HFFc6 (cell line): Measurements from ENCODE around the gene TMEM50A. TPM values are rescaled to one million over a fixed set of nuclear protein-coding genes. Genes with fewer than 3 reads are reported as not detected.
"Not testable (repeated sequence)": the region's sequence is repeated elsewhere in the genome, so short reads cannot be mapped to it uniquely, and the experiment has no call there.

Source experiments
- DNase-seq: peaks from one replicate; pipeline ENCODE4 v3.0.0-alpha.2; 2018
- H3K27ac Mint-ChIP-seq: 2 replicates; pipeline ENCODE4 v1.8.0; 2020; ENCODE audit warnings: mild to moderate bottlenecking, mixed read lengths
- H3K27me3 Mint-ChIP-seq: 2 replicates; pipeline ENCODE4 v1.8.0; 2021; ENCODE audit warnings: mild to moderate bottlenecking, moderate library complexity, mixed read lengths; ENCODE audit not compliant: insufficient read depth
- H3K36me3 Mint-ChIP-seq: 2 replicates; pipeline ENCODE4 v1.8.0; 2021; ENCODE audit warnings: low read depth, mixed read lengths
- H3K4me1 Mint-ChIP-seq: 2 replicates; pipeline ENCODE4 v1.8.0; 2020; ENCODE audit warnings: low read depth, mixed read lengths
- H3K4me3 Mint-ChIP-seq: 2 replicates; pipeline ENCODE4 v1.8.0; 2020; ENCODE audit warnings: mild to moderate bottlenecking, moderate library complexity, mixed read lengths
- H3K9me3 Mint-ChIP-seq: 2 replicates; pipeline ENCODE4 v1.8.0; 2020; ENCODE audit warnings: mild to moderate bottlenecking, mixed read lengths
- total RNA-seq, 6 experiments: library from RNA; stranded (reverse); fragmentation: NEBNext Ultra II Directional; extraction: Animal tissue kit (Norgen Biotek cat#: 25700); gene quantifications; 2 replicates in 1 of 6; 3 replicates in 5 of 6; pipeline ENCODE4 v1.2.3, GENCODE V29; 2021
- TF ChIP-seq, protein P1 (sequence below): fragments of 200-600 bp; sonication (generic); IDR thresholded peaks from 2 replicates; pipeline ENCODE4 v1.5.0; 2021; ENCODE audit warnings: antibody characterized with exemption, mild to moderate bottlenecking

Gene TMEM50A
- total RNA-seq, 6 experiments from 2014 or later, result 166 to 270 (median 254) TPM

DNA sequence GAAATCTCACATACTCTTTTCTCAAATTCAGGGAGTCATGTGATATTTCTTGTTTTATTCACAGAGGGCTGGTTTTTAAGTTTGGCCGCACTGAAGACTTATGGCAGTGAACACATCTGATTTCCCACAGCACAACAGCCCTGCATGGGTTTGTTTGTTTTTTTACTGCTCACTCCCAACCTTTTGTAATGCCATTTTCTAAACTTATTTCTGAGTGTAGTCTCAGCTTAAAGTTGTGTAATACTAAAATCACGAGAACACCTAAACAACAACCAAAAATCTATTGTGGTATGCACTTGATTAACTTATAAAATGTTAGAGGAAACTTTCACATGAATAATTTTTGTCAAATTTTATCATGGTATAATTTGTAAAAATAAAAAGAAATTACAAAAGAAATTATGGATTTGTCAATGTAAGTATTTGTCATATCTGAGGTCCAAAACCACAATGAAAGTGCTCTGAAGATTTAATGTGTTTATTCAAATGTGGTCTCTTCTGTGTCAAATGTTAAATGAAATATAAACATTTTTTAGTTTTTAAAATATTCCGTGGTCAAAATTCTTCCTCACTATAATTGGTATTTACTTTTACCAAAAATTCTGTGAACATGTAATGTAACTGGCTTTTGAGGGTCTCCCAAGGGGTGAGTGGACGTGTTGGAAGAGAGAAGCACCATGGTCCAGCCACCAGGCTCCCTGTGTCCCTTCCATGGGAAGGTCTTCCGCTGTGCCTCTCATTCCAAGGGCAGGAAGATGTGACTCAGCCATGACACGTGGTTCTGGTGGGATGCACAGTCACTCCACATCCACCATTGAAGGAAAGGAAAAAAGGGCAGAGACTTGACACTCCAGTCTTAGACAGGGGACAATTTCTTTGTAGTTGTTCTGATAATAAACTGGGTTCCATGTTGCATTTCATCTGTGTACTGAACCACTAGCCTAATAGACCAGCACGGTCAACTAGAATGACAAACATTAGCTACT lies 22.8 kb downstream of the TMEM50A start:
- Mint-ChIP-seq H3K27me3 (no peaks in the 10 kb centered on the region), H3K4me3 (no peak overlapping the region), H3K4me1 (peaks cover 46% of the 10 kb centered on the region), H3K9me3 (no peaks in the 10 kb centered on the region), H3K36me3 (peaks cover 56% of the 10 kb centered on the region), H3K27ac (peak overlapping the region; percentile 77)
- TF ChIP-seq, protein P1, sequence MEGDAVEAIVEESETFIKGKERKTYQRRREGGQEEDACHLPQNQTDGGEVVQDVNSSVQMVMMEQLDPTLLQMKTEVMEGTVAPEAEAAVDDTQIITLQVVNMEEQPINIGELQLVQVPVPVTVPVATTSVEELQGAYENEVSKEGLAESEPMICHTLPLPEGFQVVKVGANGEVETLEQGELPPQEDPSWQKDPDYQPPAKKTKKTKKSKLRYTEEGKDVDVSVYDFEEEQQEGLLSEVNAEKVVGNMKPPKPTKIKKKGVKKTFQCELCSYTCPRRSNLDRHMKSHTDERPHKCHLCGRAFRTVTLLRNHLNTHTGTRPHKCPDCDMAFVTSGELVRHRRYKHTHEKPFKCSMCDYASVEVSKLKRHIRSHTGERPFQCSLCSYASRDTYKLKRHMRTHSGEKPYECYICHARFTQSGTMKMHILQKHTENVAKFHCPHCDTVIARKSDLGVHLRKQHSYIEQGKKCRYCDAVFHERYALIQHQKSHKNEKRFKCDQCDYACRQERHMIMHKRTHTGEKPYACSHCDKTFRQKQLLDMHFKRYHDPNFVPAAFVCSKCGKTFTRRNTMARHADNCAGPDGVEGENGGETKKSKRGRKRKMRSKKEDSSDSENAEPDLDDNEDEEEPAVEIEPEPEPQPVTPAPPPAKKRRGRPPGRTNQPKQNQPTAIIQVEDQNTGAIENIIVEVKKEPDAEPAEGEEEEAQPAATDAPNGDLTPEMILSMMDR, result no peak
- peak; percentile 51 for DNase-seq

DNA sequence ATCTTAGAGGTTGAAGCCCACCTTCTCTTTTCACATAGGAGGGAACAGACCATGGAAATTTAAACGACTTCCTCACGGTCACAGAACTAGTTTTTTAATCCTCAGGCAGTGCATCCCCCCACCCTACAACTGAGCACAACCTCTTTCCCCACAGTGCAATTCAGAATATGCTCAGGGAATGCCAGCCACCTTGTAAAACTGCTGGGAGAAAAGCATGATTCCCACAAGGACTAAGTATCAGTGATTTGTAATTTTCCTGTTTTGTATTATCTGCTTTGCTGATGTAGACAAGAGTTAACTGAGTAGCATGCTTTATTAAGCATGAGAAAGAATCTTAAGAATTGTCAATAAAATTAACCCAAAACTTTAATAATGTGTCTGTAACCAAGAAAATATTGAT lies 23.8 kb downstream of the TMEM50A start:
- Mint-ChIP-seq H3K27ac (peak overlapping the region; percentile 77), H3K27me3 (no peaks in the 10 kb centered on the region), H3K9me3 (no peaks in the 10 kb centered on the region), H3K4me1 (peaks cover 36% of the 10 kb centered on the region), H3K36me3 (peaks cover 49% of the 10 kb centered on the region), H3K4me3 (no peak overlapping the region)
- no peak for DNase-seq
- TF ChIP-seq, protein P1, result no peak

DNA sequence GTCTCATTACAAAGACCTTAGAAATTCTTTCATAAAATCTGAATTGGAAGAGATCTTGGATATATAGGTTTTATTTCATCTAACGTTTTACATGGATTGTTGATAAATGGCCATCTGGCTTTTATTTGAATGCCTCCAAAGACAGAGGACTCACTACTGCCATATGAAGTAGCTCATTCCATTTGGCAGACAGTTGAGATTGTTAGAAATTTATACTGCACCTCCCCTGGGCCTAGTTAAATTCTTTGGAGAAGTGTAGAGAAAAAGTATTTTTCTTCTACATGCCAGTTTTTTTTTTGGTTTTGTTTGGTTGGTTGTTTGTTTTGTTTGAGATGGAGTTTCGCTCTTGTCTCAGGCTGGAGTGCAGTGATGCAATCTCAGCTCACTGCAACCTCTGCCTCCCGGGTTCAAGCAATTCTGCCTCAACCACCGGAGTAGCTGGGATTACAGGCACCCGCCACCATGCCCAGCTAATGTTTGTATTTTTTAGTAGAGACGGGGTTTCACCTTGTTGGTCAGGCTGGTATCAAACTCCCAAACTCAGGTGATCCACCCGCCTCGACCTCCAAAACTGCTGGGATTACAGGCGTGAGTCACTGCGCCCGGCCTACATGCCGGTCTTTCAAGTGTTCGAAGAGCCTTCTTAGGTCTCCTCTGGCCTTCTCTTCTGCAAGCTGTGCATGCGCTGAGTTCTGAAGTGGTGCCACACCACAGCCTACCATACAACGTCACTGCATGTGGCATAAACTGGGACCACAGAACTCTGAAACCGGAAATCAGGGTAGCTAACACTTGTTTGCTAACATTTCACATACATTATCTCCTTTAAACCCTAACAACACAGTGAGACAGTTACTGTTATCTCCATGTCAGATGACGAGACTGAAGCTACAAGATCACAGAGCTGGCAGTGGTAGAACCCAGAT lies 24.8 kb downstream of the TMEM50A start:
- not testable (repeated sequence) for H3K9me3 Mint-ChIP-seq, H3K27me3 Mint-ChIP-seq, DNase-seq, H3K4me3 Mint-ChIP-seq, H3K27ac Mint-ChIP-seq
- Mint-ChIP-seq H3K4me1 (peaks cover 29% of the 10 kb centered on the region), H3K36me3 (peaks cover 42% of the 10 kb centered on the region)

DNA sequence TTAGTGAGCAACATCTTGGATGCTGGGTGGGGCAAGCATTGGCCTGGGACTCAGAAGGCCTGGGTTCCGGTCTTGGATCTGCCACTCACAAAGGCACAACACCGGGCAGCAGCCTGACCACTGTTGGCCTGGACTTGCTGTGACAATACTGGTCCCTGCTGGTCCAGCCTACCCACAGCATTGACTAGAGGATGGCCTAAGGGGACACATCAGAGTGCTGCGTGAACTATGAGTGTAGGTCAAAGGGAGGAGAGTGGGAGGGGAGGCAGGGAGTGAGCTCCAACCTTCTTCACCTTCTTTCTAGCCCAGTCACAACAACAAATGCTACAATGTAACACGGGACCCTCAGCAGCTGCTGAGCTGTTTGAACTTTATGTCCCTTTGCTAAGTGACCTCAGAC lies 31.1 kb downstream of the TMEM50A start:
- Mint-ChIP-seq H3K4me3 (no peak overlapping the region), H3K36me3 (no peaks in the 10 kb centered on the region), H3K27me3 (no peaks in the 10 kb centered on the region), H3K9me3 (no peaks in the 10 kb centered on the region), H3K27ac (no peak overlapping the region), H3K4me1 (peaks cover 9% of the 10 kb centered on the region)
- DNase-seq, result no peak
- TF ChIP-seq, protein P1, result no peak

DNA sequence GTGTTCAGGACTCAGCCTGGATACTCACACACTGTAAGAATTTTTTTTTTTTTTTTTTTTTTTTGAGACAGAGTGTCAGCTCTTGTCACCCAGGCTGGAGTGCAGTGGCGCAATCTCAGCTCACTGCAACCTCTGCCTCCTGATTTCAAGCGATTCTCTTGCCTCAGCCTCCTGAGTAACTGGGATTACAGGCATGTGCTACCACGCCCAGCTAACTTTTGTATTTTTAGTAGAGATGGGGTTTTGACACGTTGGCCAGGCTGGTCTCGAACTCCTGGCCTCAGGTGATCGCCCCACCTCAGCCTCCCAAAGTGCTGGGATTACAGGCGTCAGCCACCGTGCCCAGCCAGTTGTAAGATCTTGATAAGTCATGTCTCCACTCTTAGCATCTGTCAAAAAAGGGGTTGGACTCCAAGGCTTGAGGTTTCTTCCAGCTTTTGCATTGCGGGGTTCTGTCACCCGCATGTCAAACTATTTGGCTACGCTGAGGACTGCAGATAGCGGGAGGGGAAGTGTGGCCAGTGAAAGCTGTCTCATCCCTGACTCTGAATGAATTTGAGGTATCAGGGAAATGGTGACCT lies 31.6 kb downstream of the TMEM50A start:
- H3K36me3 Mint-ChIP-seq, H3K4me1 Mint-ChIP-seq, H3K27me3 Mint-ChIP-seq, H3K27ac Mint-ChIP-seq, DNase-seq, H3K4me3 Mint-ChIP-seq, H3K9me3 Mint-ChIP-seq: not testable (repeated sequence)

DNA sequence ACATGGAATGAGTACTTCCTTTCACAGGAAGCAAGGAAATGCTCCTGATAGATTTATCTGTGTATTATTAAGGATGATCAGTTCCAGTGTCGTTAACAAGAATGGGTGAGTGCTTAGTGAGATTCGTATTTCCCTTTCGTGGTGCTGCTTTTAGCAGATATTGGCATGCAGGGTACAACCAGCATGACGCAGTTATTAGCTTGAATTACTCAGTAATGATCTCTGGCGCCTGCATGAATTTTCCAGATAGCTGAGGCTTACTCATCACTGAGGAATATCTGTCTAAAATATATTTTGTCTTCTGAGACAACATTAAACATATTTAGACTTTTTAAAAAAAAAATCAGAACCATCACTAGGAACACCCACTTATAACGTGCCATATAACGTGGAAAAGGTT lies 33.6 kb downstream of the TMEM50A start:
- H3K27me3 Mint-ChIP-seq, H3K4me1 Mint-ChIP-seq, H3K9me3 Mint-ChIP-seq, H3K36me3 Mint-ChIP-seq: not testable (repeated sequence)
- peak overlapping the region; percentile 42; the same call in 1 of the 2 replicates for H3K4me3 Mint-ChIP-seq
- DNase-seq, result peak; percentile 77
- H3K27ac Mint-ChIP-seq, result peak overlapping the region; percentile 91

DNA sequence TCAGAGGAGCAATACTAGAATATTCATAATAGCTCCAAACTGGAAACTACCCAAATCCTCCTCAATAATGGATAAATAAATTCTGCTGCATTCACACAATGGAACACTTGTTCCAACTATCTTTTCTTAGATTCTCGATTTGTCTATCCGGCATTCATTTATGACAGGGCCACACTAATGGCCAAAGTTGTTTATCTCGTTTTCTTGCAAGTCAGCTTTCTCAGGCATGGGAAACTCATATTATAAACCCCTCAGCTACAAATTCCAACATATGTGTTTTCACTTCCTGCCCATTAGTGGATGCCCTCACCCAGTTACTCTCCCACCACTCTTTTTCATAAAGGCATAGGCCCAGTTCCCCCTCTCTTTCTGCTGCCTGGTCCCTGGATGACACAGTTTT lies 40.2 kb downstream of the TMEM50A start:
- H3K27me3 Mint-ChIP-seq, H3K36me3 Mint-ChIP-seq, H3K27ac Mint-ChIP-seq, H3K9me3 Mint-ChIP-seq, H3K4me3 Mint-ChIP-seq, DNase-seq: not testable (repeated sequence)
- peaks cover 21% of the 10 kb centered on the region for H3K4me1 Mint-ChIP-seq

DNA sequence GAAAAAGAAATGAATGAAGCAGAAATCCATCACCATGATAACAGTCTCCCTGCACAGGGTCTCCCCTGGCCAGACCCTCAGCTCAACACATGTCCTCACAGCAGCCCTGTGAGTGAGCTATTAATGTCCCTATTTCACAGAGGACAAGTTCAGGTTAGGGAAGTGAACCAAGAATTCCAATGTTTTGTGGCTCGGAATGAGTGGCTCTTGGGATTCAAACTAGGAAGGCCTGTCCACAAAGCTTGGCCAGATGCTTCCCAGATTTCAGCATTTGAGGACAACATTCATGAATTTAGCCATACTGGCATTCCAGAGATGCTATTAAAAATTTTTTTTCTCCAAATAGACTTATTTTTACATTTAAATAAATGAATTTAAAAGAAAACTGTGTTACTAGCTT lies 44.4 kb downstream of the TMEM50A start:
- not testable (repeated sequence) for H3K4me3 Mint-ChIP-seq, H3K36me3 Mint-ChIP-seq, DNase-seq, H3K27me3 Mint-ChIP-seq, H3K9me3 Mint-ChIP-seq
- H3K27ac Mint-ChIP-seq, result peak overlapping the region; percentile 49; the same call in 1 of the 2 replicates
- peaks cover 29% of the 10 kb centered on the region for H3K4me1 Mint-ChIP-seq

DNA sequence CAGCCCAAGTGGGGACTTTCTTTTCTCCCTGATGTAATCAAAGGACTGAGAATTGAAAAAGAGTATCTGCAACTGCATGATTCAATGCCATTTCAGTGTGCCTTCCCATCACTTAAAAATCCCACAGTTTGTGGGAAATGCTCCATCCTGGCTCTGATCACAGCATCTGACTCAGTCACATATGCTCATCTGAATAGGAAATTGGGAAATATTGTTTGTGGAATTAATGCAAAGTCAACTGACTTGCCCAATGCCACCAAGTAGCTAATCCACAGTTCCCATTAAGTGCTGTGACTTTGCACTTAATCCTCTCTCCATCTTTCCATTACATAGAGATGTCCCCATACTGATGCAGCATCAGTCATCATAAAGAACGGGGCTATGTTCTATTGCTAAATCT lies 45.0 kb downstream of the TMEM50A start:
- Mint-ChIP-seq H3K4me1 (peaks cover 25% of the 10 kb centered on the region), H3K27ac (peak overlapping the region; percentile 78)
- not testable (repeated sequence) for H3K9me3 Mint-ChIP-seq, H3K4me3 Mint-ChIP-seq, H3K27me3 Mint-ChIP-seq, H3K36me3 Mint-ChIP-seq
- DNase-seq, result peak; percentile 73

DNA sequence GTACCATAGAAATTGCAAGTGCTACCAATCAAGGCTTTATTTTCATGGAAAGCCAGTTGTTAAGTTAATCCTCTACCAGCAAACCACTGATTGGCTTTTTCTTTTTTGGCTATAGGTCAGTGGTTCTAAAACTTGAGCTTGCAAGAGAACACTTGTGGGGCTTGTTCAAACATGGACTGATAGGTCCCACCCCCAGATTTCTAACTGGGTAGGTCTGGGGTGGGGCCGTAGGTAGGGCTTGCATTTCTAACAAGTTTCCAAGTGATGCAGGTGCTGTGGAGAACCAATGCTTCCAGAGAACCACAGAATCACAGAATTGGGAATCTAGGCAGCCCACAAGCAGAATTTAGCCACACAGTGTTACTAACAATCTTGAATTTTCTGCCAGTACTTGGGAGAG lies 45.7 kb downstream of the TMEM50A start:
- H3K27ac Mint-ChIP-seq, result peak overlapping the region; percentile 78
- not testable (repeated sequence) for H3K27me3 Mint-ChIP-seq, DNase-seq, H3K4me3 Mint-ChIP-seq, H3K36me3 Mint-ChIP-seq, H3K9me3 Mint-ChIP-seq
- peaks cover 18% of the 10 kb centered on the region for H3K4me1 Mint-ChIP-seq
